ENCODE data around the gene IER5.
A peak's percentile ranks its signal among the peaks of the same experiment; 100 is the strongest.

IER5 gene

GRCh38 chr1:181095763-181096184 is 7.3 kb downstream of the IER5 start:
- DNase-seq (ENCODE audit: extremely low read depth in 1 of 2, low read depth in 1 of 2): no peak

DNA sequence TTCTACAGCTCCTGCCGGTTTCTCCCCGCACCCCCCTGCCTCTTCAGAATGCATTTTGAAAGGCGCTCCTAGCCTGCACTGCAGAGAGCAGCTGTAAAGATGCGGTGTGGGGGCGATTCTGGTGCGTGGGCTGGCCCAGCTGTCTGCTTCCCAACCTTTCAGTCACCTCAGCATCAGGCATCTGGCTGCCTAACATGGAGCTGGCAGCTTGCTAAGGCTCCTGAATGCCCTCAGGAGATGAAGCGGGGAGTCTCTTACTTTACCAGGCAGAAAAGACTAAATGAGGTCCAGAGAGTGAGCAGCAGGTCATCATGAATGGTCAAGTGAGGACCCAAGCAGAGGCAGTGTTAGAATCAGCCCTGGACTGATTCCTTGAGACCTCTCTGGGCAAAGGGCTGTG is 8.7 kb downstream of the IER5 start:
- no peak for DNase-seq (ENCODE audit: extremely low read depth in 1 of 2, low read depth in 1 of 2)

GRCh38 chr1:181099152-181100014 is 10.9 kb downstream of the IER5 start:
- DNase-seq (ENCODE audit: extremely low read depth in 1 of 2, low read depth in 1 of 2): no peak

- DNase-seq (ENCODE audit: extremely low read depth in 1 of 2, low read depth in 1 of 2): no peak
Measured at GRCh38 chr1:181100015-181100905, 11.8 kb downstream of the IER5 start.

GRCh38 chr1:181100934-181101333 is 12.4 kb downstream of the IER5 start:
- no peak for DNase-seq (ENCODE audit: extremely low read depth in 1 of 2, low read depth in 1 of 2)

GRCh38 chr1:181101581-181102226 is 13.2 kb downstream of the IER5 start:
- DNase-seq (ENCODE audit: extremely low read depth in 1 of 2, low read depth in 1 of 2): no peak

GRCh38 chr1:181102841-181103240 is 14.3 kb downstream of the IER5 start:
- no peak for DNase-seq (ENCODE audit: extremely low read depth in 1 of 2, low read depth in 1 of 2)

GRCh38 chr1:181103399-181103798 is 14.9 kb downstream of the IER5 start:
- DNase-seq (ENCODE audit: extremely low read depth in 1 of 2, low read depth in 1 of 2): no peak

GRCh38 chr1:181104042-181104789 is 15.7 kb downstream of the IER5 start:
- DNase-seq (ENCODE audit: extremely low read depth in 1 of 2, low read depth in 1 of 2): no peak

DNA sequence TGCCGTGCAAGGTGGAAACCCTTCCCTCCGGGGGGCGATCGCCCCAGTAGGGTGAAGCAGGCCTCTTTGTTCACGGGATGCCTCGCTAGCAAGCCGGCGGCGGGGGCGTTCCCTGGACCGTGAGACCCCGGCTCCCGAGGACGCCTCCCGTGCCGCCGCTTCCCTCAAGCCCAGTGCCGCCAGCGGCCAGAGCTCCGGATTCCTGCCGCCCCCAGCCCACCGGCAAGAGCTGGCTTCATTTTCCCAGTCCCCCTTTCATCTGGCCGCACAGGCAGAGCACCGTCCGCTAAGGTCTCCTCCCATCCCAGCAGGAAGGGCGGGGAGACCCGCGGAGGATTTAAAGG is 16.3 kb downstream of the IER5 start:
- no peak for DNase-seq (ENCODE audit: extremely low read depth in 1 of 2, low read depth in 1 of 2)

DNA sequence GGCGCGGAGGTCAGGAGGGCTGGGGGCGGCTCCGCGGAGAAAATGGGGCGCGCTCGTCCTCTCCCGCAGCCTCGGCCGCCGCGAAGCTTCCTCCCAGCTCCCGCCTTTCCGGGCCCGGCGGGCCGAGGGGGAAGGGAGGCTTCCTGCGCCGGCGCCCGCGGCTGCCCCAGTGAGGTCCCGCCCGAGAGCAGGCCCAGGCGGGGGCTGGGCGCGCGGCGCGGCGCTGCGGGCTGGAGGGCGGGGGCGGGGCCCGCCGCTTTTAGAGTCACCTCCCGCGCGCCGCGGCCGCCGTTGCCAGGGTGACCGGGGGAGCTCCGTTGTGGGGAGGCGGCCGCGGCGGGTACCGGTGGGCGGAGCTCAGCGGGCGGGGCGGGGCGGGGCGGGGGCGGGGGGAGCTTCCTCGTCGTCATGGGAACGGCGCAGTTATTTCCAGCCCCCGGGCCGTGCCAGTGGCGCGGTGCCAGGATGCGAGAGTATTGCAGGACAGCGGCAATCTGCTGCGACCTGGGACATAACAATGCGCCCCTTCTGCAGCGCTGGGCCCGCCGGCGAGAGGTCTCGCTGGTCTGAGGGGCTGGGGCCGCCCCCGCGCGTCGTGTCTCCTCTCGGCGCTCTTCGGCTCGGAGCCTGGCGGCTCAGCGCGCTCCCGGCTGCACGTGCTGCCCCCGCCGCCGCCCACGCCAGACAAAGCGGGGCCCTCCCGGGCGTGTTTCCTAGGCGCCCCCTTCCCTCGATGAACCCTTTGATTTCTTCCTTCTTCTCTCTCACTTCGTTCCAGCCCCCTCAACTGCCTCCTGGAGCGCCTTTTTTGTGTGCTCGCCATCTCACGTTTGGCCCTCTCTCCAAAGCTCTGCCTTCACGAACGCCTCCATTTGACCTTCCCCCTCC is 16.9 kb downstream of the IER5 start:
- peak; percentile 87 to 88 for DNase-seq (ENCODE audit: extremely low read depth in 1 of 2, low read depth in 1 of 2)

GRCh38 chr1:181106022-181106312 is 17.5 kb downstream of the IER5 start:
- DNase-seq (ENCODE audit: extremely low read depth in 1 of 2, low read depth in 1 of 2): no peak

DNA sequence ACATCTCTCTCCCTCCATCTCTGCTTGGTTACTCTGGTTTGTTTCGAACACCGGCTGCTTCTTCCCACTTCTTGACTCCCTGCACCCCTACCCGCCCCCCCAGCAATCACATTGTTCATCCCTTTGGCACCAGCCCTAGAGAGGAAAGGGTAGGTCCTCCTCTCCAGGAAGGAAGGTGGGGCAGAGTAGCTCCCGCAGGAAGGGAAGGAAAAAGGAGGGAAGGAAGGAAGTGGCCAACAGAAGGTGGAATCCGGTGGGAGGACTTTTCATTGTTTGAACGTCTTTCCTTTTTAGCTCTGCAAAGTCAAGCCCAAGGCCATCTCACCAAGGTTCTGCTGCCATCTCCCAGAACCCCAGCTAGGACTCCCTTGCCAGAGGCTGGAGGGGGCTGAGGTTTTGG is 18.0 kb downstream of the IER5 start:
- no peak for DNase-seq (ENCODE audit: extremely low read depth in 1 of 2, low read depth in 1 of 2)

DNA sequence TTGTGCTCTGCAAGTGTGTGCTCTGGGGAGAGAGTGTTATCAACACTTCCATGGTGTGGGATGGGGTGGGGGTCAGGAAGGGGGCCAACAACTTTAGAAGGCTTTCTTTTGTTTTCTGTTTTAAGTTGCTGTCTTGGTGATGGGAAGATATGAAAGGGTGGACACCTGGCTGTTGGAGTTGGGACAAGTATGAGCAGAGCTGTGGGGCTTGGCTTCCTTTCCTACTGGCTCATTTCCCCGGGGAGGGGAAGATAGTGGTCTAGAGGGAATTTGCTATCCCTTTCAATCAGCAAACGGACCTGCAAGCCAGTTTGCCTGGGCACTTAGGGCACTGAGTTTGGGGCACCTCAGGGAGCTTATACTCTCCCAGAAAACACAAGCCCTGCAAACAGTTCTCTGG is 19.2 kb downstream of the IER5 start:
- no peak for DNase-seq (ENCODE audit: extremely low read depth in 1 of 2, low read depth in 1 of 2)

GRCh38 chr1:181108304-181108867 is 19.9 kb downstream of the IER5 start:
- no peak for DNase-seq (ENCODE audit: extremely low read depth in 1 of 2, low read depth in 1 of 2)

- no peak for DNase-seq (ENCODE audit: extremely low read depth in 1 of 2, low read depth in 1 of 2)
Measured at GRCh38 chr1:181110013-181110412, 21.5 kb downstream of the IER5 start.

GRCh38 chr1:181111559-181111958 is 23.1 kb downstream of the IER5 start:
- DNase-seq (ENCODE audit: extremely low read depth in 1 of 2, low read depth in 1 of 2): no peak

DNA sequence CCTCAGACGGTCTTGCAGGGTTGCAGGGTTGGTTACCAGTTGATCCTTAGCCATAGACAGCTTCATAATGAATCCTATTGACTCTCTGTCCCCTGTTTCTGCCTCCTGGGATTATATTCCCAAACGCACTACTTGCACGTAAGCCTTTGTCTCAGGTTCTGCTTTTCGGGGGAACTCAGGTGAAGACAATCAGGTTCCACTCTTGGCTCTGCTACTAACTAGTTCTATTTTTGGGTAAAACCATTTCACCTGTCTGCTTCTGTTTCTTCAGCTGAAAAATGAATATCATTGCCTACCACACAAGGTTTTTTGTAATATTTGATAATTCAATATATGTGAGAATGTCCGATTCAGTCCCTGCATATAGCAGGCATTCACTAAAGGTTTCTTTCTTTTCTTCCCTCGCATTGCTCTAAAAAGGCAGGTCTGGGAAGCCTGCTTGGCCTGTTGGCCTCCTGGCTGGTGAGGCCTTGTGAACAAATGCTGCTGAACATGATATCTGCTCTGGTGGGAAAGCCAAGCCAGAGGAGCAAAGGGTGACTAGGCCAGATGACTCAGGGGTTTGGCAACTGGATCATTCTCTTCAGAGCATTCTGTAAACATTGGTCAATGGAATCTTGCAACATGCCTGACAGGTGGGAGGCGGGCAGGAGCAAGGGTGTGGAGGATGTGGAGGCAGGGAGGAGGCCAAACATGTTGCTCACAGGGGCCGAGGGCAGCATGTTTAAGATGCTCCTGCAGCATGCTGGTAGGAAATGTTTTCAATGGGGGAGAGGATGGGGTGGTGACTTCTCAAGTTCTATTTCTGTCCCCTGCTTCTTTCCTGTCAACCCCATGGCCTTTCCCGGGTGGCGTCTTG is 23.8 kb downstream of the IER5 start:
- DNase-seq (ENCODE audit: extremely low read depth in 1 of 2, low read depth in 1 of 2): no peak

Measured in stimulated activated CD8-positive, alpha-beta memory T cell treated with anti-CD3 and anti-CD28 coated beads, Interleukin-7, amount 100 ng/mL, for 48 hours (primary cell).